ENCODE data around the gene EXPH5.

EXPH5 gene

DNA sequence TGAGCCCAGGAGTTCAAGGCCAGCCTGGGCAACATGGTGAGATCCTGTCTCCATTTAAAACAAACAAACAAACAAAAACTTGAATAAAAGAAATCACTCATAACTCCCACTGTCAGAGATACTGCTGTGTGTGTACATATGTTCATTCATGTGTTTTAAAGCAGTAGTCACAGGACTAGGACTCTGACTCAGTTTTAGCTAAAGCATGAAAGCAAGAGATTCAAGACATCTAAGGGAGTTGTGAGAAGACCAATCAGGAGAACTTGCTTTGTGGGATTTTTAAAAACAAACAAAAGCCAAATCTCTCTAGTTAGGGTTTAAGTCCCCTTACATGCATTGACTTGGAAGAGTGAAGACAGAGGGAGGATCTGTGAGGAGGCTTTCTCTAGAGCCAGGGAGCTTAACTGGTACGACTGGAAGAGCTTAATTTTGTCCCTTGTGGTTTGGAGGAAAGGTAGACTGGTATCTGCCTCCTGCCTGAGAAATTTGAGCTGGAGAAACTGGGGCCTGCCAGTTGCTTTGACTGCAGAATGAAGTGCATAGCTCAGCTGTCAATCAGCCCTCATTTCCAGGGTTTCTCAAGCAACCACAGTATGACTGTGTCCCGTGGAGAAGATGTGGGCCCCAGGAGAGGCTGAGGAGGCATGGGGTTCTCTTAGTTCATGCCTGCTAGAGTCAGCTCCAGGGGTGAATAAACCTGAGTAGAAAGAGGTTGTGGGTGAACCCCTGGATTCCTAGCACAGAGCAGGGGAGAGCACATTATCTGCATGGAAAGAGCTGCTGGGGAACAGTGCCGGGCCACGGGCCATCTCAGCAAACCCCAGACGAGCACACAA, 30.6 kb downstream of the EXPH5 start:
- DNase-seq (ENCODE audit: low read depth) = no peak

DNA sequence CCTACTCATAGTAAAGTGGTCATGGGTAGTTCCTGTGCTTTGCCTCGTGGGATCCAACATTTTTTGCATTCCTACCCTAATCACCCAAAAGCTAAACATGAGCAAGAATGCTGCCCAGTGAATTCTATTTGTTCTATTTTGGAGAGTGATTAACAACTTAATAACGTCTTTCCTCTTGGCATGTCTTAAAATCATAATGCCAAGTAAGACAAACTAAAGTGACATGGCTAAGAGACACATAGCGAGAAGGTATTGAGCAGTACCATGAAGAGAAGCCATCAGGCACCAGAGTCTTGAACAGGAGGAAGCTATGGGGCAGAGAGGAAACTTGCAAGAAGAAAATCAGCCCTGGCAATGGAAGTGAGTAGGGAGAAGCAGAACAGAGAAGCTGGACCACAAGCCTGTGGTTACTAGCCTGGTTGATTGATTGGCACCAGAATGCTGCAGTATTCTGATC, 32.0 kb downstream of the EXPH5 start:
- DNase-seq (ENCODE audit: low read depth) = no peak

DNA sequence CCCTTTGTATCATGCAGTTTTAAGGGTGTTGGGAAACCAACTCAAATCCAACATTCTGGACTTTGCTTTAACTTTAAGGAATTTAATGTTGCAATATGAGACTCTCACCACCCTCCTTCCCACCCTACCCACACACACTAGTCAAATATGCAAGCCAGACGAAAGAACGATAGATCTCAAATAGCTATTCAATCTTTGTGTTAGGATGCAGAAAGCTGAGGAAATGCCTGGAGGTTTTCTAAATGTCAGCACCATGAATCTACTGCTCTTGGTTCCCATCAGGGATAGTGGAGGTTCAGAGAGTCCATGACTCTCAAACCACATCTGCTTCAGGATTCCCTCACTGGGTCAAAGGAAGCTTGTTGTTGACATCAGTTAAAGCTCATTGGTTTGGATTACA, 33.7 kb downstream of the EXPH5 start:
- no peak for DNase-seq (ENCODE audit: low read depth)

DNA sequence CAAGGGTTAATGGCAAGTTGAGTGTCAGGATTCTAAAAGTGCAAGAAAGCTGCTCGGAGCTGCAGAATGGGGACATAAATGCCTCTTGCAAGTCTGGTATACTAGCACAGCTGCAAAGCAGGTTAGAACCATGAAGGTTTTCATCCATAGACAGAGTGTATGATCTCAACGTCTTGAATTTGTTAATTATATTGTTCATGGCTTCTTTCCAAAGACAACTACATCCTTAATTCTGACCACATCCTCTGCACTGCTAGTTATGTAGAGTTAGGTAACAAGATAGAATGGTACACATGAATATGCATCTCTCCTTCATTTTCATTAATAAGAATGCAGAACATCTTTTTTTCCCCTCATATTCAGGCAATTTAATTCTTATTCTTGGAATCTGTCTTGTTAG, 34.2 kb downstream of the EXPH5 start:
- DNase-seq (ENCODE audit: low read depth) = no peak

DNA sequence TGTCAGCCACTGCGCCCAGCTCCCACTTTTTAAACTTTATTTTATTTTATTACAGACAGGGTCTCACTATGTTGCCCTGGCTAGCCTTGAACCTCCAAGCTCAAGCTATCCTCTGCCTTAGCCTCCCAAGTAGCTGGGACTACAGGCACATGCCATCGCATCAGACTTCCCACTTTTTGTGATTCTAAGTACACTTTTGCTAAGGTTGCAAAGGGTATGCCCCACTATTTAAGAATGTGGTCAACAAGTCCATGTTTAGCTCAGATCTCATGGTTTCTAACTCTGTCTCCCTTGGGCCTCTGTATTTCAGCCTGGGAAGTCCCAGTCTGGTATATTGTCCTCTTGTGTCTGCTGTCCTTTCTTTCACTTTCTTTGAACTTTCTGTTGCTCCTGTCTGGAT, 35.3 kb downstream of the EXPH5 start:
- DNase-seq (ENCODE audit: low read depth) = no peak

DNA sequence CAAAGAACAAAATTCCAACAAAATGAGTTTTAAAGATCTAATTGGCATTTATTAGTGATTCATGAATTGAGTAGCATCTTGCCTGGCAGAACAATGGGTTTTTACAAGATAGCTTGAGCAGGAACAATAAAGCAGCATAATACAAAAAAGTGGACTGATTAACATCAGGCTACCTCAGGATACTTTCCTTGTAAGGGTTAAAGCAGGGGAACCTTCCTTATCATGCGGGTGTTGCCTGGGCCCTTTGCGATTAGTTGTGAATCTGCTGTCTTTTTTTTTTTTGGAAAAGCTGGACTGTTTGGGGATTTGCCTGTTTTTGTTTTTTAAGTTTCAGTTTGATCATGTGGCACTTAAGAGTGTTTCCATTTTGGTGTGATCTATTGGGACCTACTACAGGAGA, 37.5 kb downstream of the EXPH5 start:
- no peak for DNase-seq (ENCODE audit: low read depth)

DNA sequence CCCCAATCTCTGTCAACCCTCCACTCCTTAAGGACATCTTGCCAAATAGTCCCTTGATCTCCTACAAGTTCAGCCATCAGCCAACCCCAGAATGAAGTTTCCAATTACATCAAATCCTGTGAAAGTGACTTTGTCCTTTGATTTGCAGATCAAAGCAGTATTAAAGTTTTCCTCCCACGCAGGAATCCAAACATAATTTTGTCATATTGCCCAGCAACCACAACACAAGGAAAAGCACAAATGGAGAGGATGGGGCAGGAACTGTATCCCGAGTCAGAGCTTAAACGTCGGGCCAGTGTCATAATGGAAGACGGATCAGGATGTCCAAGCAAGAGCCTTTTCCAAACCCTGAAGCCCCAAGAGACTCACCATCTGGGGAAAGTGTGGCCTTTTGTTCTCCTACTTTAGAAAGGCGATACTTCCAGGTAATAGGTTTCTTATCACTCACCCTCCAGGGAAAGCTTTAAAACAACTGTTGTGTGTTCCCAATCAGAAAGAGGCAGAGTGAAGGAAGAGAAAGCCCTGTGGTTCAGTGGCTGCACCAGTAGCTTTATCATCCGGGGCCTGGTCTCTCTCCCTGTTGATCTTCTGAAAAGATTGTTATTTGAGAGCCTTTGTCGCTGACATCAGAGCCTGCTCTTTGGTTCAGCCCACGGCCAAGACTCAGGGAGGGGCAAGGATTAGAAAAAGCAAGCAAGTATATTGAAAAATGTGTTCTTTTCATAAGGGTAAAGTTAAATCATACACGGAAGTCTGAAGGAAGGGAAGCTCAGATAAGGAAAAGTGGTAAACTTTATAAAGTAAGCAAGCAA, 41.7 kb downstream of the EXPH5 start:
- no peak for DNase-seq (ENCODE audit: low read depth)

DNA sequence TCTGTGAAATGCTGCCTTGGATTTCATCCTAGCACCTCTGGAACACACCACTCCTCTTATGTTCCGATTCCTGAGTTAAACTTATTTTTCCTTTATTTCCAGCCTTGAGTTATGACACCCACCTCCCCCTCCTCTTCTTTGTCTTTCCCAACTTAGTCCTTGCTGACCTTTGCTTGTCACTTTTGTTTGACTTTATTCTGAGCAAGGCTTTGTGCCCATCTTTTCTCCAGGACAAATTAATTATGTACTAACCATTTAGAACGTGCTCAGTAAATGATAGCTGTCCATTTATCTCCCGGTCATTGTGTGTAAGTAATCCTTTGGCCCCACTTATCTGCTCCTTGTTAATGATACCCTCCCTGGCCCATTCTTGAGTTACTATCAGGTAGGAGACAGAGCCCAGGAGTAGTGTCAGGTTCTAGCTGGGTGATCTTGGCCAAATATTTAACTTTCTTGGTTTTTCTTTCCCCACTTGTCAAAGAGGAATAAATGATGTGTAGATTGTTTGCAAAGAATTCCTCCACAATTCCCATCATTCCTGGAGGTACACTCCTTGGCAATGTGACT, 44.2 kb downstream of the EXPH5 start:
- no peak for DNase-seq (ENCODE audit: low read depth)

DNA sequence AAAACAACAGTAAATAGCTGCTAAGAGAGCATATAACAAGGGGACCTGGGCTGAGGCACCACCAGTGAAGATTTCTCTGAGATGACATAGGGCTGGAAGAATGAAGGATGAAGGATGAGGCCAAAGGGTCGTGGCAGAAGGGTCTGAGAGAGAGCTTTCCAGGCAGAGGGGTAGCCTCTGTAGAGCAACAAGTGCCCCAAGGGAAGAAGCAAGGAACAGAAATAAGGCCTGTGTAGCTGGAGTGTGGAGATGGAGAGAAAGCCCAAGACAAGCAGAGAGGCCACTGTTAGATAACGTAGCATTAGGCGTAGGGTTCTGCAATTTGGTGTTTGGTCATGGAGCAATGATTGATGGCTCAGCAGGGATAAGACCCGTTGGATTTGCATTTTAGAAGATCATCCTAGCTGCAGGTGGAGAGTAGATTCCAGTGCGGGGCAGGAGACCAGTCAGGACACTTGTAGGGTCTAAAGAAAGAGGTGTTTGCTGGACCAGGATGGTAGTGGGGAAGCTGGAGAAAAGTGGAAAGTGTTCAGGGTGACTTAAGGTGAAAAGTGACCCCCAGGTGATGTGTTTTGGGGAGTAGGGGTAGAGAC, 47.6 kb downstream of the EXPH5 start:
- DNase-seq (ENCODE audit: low read depth) = no peak

DNA sequence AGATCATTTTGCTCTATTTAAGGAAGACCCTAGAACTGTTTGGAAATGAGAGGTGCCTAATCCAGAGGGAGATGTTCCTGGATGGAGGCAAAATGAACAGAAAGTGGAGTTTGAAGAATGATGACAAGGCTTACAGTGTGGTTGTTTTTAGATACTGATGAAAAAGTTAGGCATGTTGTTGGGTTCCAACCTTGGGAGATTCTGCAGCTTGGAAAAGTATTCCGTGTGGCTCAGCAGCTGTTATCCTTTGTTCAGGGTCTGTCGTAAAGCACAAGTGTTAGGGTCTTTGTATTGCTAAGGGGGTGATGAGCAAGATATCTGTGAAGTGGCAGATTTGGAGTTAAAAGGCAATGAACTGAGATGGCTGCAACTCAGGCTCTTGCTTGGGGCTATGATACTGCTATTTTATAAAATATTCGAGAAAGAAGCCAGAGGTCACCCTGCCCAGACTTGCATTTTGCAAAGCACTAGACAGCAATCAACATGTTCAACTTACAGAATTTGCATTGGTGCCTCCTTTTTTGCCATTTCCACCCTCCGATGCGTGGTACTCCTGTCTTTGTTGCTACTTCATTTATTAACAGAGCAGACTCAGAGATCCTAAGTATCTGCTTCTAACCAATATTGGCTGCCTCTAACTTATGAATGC, 50.1 kb downstream of the EXPH5 start:
- no peak for DNase-seq (ENCODE audit: low read depth)

DNA sequence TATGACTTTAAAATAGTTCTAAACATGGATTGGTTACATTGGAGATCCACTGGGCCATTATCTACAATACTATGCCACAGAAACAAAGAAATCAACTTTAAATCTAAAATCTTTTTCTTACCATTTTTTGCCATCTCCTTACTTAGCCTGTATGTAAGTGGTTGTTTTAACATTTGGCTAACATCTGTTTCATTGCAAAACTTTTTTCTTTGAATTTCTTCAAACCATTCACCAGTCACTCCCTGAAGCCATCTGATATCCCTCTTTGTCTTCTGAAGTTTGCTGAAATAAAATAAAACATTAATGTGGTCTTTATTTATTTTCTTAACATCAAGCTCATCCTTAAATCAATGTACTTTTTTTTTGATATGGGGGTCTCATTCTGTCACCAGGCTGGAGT, 52.0 kb downstream of the EXPH5 start:
- DNase-seq (ENCODE audit: low read depth) = no peak

DNA sequence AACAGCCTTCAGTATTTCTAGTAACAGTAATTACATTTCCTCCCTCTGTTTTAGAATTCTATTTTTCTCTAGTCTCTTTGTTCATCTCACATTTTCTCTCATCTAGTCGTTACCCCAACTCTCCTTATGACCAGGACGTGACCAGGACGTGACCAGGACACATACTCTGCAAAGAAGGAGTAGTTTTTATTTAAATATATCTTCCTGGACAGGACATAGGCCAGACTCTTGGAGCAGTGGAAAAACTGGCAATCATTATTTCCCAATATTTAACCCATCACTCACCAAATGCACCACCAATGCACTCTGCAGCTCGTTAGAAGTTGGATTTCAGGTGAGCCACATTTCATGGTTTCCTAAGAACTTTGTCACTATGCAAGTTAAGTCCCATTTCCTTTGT, 55.1 kb downstream of the EXPH5 start:
- DNase-seq (ENCODE audit: low read depth) = no peak

DNA sequence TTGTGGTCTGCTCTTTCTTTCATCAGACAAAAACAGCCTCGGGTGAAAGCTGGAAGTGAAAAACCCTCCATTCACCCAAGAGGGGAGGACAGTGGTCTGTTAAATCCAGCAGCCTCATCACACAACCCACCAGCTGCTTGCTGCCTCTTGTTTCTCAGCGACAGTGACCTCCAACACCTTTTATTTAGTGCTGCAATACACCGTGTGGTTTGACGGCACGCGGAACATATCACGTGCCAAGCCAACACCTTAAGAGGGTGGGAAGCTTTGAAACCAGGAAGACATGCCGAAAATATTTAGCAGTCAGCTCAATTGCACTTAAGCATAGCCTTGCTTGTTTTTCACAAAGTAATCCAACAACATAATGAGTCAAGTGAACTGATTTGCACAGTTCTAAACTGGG, 55.5 kb downstream of the EXPH5 start:
- DNase-seq (ENCODE audit: low read depth) = no peak

DNA sequence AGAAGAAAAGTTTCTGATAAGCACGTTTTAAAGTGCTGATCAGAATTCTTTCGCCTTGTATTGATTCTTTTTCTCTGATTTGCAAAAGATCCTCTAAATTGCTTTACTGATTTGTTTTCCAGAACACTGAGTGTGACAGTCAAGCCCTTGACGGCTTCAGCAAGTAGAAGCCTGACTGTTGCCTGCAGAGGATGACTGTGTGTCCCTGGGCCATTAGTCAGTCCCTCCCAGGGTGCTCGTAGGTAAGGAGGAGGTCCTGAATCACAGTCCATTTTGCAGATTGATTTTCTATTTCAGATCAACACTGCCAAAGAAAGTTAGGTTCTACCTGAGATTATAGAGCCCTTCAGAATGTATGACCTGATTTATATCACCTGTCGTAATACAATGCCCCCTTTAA, 56.8 kb downstream of the EXPH5 start:
- no peak for DNase-seq (ENCODE audit: low read depth)

DNA sequence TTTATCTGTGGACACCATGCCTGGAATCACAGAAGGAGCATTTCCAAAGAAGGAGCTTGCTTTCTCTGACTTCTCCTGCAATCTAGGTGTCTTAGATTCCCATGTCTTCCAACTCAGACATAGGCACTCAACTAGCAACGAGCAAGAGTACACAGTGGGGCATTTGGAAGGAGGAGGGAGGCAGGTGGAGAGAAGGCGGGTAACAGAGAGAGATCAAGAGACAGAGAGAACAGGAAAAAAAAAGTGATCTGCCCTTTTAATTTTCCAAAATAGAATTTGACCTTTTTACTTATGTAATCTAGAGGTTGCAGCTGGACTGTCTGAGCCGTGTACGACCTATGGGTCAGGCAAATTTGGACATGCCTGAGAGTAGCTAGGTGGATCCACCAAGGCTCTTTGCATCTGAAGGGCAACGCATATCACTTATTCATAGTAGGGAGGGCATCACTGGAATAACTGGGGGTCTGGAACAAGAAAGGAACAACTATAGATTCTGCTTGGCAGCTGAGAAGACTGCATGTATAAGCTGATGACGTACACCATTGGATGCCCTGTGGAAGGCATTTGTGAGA, 58.1 kb downstream of the EXPH5 start:
- DNase-seq (ENCODE audit: low read depth) = no peak

DNA sequence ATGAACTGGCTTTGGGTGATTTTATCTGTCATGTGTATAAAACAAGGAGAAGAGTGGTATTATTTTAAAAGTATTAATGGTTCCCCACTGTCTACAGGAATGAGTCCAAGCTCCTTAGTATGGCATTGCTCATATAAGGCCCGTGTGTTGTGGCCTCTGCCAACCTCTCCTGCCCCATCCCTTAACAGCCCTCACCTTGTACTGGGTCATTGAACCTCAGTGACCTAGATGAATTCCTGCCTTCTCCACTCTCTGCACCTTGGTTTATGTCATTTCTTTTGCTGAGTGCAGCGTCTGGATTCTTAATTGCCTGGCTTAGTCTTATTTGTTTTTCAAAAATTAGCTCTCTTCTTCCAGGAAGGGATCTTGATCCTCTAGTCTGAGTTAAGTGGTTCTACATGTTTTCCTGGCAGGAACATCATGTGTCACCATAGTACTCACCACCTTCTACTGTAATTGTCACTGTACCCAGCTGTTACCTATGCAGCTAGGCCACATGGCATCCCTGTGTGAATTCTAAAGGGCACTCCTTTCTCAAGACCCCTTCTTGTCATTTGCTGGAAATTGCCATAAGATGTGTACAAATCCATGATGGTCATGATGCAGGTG, 59.2 kb downstream of the EXPH5 start:
- DNase-seq (ENCODE audit: low read depth) = no peak

DNA sequence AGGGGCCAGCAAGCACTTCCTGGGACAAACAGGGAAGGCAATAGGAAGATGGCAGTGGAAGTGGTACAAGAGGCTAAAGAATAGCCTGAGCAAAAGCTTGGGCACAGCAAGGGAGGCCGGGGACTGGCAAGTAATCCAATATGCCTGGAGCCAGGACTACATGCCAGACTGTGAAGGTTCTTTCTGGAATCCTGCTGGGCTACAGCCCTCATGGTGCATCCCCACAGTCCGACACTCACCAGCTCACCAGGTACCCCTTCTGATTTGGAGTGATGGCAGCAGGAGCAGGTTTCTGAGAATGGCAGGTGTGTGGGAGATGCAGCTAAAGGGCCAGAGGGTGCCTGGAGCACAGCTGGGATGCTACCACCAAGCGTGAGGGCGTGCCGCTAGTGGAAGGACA, 63.1 kb downstream of the EXPH5 start:
- DNase-seq (ENCODE audit: low read depth) = no peak

DNA sequence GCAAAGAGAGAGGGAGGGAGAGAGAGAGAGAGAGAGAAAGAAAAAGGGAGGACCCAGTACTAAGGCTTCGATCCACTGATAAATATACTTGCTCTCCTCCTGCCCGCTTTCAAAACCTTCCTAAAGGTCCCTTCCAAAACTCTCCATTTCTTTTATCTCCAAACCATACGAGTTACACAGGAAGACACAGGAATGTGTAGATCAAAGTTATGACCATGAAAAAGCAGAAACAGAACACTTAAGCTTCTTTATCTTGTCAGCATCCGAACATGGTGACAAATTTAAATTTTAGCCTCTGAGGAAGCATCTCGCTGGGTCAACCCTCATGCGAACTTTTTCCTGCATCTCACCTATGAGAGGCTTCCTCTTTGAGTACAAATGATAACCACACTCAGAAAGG, 66.2 kb downstream of the EXPH5 start:
- DNase-seq (ENCODE audit: low read depth) = no peak

DNA sequence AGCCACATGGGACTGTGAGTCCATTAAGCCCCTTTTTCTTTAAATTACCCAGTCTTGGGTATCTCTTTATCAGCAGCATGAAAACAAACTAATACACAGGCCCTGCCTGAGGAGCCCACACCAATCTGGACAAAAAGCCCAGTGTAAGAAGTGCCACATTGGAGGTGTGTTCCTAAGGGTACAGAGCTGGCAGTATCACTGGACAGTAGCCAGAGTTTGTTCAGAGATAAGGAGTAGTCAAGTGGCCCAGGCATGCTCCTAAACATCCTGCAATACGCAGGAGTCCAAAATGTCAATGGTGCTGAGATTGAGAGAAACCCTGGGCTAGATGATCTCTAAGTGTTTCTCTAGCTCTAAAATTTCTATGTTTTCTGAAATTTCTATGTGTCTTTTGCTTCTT, 68.4 kb downstream of the EXPH5 start:
- no peak for DNase-seq (ENCODE audit: low read depth)

DNA sequence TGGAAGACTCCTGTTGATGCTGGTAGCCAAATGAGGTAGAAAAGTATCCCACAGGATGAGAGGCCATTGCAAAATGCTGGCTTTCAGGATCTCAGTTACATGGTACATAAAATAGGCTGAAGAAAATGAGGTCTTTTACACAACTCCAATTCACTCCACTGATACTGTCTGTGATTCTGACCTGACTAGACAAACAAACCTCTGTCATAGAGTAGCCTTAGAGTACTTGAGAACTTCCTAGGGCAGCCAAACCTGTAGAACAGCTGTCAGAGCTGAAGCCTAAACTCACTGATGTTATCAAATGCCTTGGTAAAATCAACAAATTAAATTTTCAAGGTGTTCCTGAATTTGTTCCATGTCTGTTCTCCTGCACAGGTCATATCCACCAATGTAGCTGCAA, 69.1 kb downstream of the EXPH5 start:
- DNase-seq (ENCODE audit: low read depth) = no peak

DNA sequence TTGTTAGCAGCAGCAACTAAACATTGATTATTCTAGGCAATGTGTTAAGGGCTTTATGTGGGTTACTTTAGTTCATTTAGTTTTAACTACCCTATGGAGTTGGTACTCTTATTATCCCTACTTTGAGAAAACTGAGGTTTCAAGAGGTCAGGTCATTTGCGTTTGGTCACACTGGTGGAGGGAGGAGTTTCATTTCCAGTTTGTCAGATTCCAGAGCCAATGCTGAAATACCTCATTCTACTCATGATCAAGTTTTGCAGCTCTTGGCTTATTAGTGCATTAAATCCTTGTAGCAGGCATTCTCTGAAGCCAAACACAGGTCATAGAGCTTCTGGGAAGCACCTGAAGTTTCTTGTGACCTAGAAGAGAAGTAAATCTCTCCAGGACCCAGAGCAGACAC, 71.2 kb downstream of the EXPH5 start:
- DNase-seq (ENCODE audit: low read depth) = no peak

Measured in activated T-cell treated with anti-CD3 and anti-CD28 coated beads for 48 hours (primary cell).